Prostate gland (tissue), 2 donors: ENCODE measurements around the gene CTNNA1.

Experiments used
- POLR2A ChIP-seq: fragments of 450-650 bp; IDR thresholded peaks from one replicate; pipeline ENCODE4 v1.6.1; 2016; ENCODE audit warnings: antibody characterized with exemption, mild to moderate bottlenecking
- TF ChIP-seq, protein P1 (sequence below), 4 experiments: fragments of 200-600 bp in 2 of 4; fragments of 450-650 bp in 2 of 4; sonication (generic) in 2 of 4; IDR thresholded peaks; 1 replicate in 3 of 4; 2 replicates in 1 of 4; pipeline ENCODE4 v1.5.1; 2016 to 2019; ENCODE audit warnings: antibody characterized with exemption in 4 of 4, mild to moderate bottlenecking in 2 of 4, moderate library complexity in 2 of 4

DNA sequence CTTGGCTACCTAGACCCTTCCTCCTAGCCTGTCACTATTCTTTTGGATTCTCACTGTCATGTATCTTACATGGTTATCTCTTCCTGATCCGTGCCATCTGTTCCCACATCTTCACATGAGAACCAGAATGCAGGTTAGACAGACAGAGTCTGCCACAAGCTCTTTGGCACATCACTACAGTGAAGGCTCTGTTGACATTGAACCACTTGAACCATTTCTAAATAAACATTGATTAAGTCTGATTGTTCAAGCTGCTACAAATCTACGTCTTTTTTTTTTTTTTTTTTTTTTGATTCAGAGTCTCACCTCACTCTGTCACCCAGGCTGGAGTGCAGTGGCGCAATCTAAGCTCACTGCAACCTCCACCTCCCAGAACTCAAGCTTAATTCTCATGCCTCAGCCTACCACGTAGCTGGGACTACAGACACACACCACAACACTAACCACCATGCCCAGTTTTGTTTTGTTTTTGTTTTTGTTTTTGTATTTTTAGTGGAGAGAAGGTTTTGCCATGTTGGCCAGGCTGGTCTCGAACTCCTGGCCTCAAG is 207.0 kb downstream of the CTNNA1 start:
- TF ChIP-seq, protein P1, sequence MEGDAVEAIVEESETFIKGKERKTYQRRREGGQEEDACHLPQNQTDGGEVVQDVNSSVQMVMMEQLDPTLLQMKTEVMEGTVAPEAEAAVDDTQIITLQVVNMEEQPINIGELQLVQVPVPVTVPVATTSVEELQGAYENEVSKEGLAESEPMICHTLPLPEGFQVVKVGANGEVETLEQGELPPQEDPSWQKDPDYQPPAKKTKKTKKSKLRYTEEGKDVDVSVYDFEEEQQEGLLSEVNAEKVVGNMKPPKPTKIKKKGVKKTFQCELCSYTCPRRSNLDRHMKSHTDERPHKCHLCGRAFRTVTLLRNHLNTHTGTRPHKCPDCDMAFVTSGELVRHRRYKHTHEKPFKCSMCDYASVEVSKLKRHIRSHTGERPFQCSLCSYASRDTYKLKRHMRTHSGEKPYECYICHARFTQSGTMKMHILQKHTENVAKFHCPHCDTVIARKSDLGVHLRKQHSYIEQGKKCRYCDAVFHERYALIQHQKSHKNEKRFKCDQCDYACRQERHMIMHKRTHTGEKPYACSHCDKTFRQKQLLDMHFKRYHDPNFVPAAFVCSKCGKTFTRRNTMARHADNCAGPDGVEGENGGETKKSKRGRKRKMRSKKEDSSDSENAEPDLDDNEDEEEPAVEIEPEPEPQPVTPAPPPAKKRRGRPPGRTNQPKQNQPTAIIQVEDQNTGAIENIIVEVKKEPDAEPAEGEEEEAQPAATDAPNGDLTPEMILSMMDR (IDR thresholded peaks at IDR 0.05), result no peak
- no peak for TF ChIP-seq POLR2A
